Neural cell (in vitro differentiated cells): ENCODE data around the gene CA11. TPM values are rescaled to one million over a fixed set of nuclear protein-coding genes. Genes with fewer than 3 reads are reported as not detected.

ENCODE experiments used
- H2AFZ ChIP-seq: fragments of 200-600, 300-800 bp; sonication (generic), shearing (Covaris generic); 2 replicates; pipeline ENCODE4 v1.6.0; 2014; ENCODE audit warnings: low read depth, mild to moderate bottlenecking, antibody characterized with exemption, low read length, moderate library complexity
- H3F3A ChIP-seq: fragments of 200-600 bp; shearing (Covaris generic); 2 replicates; pipeline ENCODE4 v1.6.1; 2016; ENCODE audit warnings: mild to moderate bottlenecking, moderate library complexity, mixed read lengths, antibody characterized with exemption, low read length; ENCODE audit not compliant: insufficient read depth, poor library complexity, severe bottlenecking
- H3K27ac ChIP-seq: fragments of 200-600, 300-800 bp; sonication (generic), shearing (Covaris generic); 2 replicates; pipeline ENCODE4 v1.5.1; 2014; ENCODE audit warnings: mild to moderate bottlenecking, low read length, moderate library complexity
- H3K27me3 ChIP-seq: fragments of 300-800, 200-600 bp; sonication (generic), shearing (Covaris generic); 2 replicates; pipeline ENCODE4 v1.6.0; 2014; ENCODE audit warnings: mild to moderate bottlenecking, low read depth, low read length, moderate library complexity; ENCODE audit not compliant: insufficient read depth
- H3K36me3 ChIP-seq: fragments of 300-800, 200-600 bp; sonication (generic), shearing (Covaris generic); 2 replicates; pipeline ENCODE4 v1.5.1; 2014; ENCODE audit warnings: mild to moderate bottlenecking, antibody characterized with exemption, low read length, moderate library complexity; ENCODE audit not compliant: insufficient read depth
- H3K4me2 ChIP-seq: fragments of 300-800, 200-600 bp; sonication (generic), shearing (Covaris generic); 2 replicates; pipeline ENCODE4 v1.6.0; 2014; ENCODE audit warnings: mild to moderate bottlenecking, low read length
- H3K4me3 ChIP-seq: fragments of 300-800, 200-600 bp; sonication (generic), shearing (Covaris generic); 2 replicates; pipeline ENCODE4 v1.5.1; 2014; ENCODE audit warnings: mild to moderate bottlenecking, low read length, moderate library complexity
- H3K79me2 ChIP-seq: fragments of 200-600 bp; shearing (Covaris generic); replicated peaks from 2 replicates; pipeline ENCODE4 v1.6.0; 2014; ENCODE audit warnings: mild to moderate bottlenecking, low read length, moderate library complexity; ENCODE audit not compliant: insufficient read depth
- H3K9ac ChIP-seq: fragments of 300-800, 200-600 bp; sonication (generic), shearing (Covaris generic); 2 replicates; pipeline ENCODE4 v1.6.1; 2016; ENCODE audit warnings: mild to moderate bottlenecking, low read length, mixed read lengths
- H3K9me2 ChIP-seq: fragments of 200-600 bp; shearing (Covaris generic); 2 replicates; pipeline ENCODE4 v1.6.1; 2016; ENCODE audit warnings: mild to moderate bottlenecking, low read length, mixed read lengths; ENCODE audit not compliant: insufficient read depth
- H3K9me3 ChIP-seq: fragments of 200-600, 300-800 bp; sonication (generic), shearing (Covaris generic); 2 replicates; pipeline ENCODE4 v1.6.1; 2016; ENCODE audit warnings: mild to moderate bottlenecking, mixed run types, low read length, moderate library complexity, mixed read lengths
- H4K20me1 ChIP-seq: fragments of 200-600 bp; shearing (Covaris generic); 2 replicates; pipeline ENCODE4 v1.6.1; 2016; ENCODE audit warnings: mild to moderate bottlenecking, mixed run types; ENCODE audit not compliant: insufficient read depth
- CTCF ChIP-seq: fragments of 450-650 bp; IDR thresholded peaks from 2 replicates; pipeline ENCODE4 v1.5.1; 2014; ENCODE audit warnings: antibody characterized with exemption, mild to moderate bottlenecking, moderate library complexity; ENCODE audit not compliant: poor library complexity, severe bottlenecking
- EP300 ChIP-seq: fragments of 450-650 bp; conservative IDR thresholded peaks from 2 replicates; pipeline ENCODE4 v1.6.1; 2014; ENCODE audit warnings: antibody characterized with exemption, mild to moderate bottlenecking, moderate library complexity; ENCODE audit not compliant: poor library complexity, severe bottlenecking
- EZH2 ChIP-seq: fragments of 200-600, 300-800 bp; shearing (Covaris generic), sonication (generic); IDR thresholded peaks from 2 replicates; pipeline ENCODE4 v1.6.1; 2014; ENCODE audit warnings: antibody characterized with exemption, low read length, borderline replicate concordance, mild to moderate bottlenecking; ENCODE audit not compliant: insufficient read depth, poor library complexity, severe bottlenecking
- MXI1 ChIP-seq: fragments of 450-650 bp; conservative IDR thresholded peaks from 2 replicates; pipeline ENCODE4 v1.6.1; 2014; ENCODE audit warnings: antibody characterized with exemption, mild to moderate bottlenecking; ENCODE audit not compliant: poor library complexity, severe bottlenecking
- POLR2AphosphoS5 ChIP-seq: IDR thresholded peaks from 2 replicates; pipeline ENCODE4 v1.6.1; 2012
- RAD21 ChIP-seq: fragments of 450-650 bp; conservative IDR thresholded peaks from 2 replicates; pipeline ENCODE4 v1.6.1; 2014; ENCODE audit warnings: antibody characterized with exemption, mild to moderate bottlenecking, moderate library complexity
- SMC3 ChIP-seq: fragments of 450-650 bp; conservative IDR thresholded peaks from 2 replicates; pipeline ENCODE4 v1.6.1; 2014; ENCODE audit warnings: antibody characterized with exemption, mild to moderate bottlenecking, moderate library complexity; ENCODE audit not compliant: poor library complexity
- TAF1 ChIP-seq: IDR thresholded peaks from 2 replicates; pipeline ENCODE4 v1.6.1; 2012; ENCODE audit warnings: low read depth
- polyA plus RNA-seq: library from polyadenylated mRNA; depleted of rRNA; stranded (reverse); fragments of >200 nt; gene quantifications from 2 replicates; pipeline ENCODE4 v1.2.3, GENCODE V29; 2014
- TF ChIP-seq, protein P1 (sequence below): IDR thresholded peaks from 2 replicates; pipeline ENCODE4 v1.6.1; 2012; ENCODE audit warnings: borderline replicate concordance

Gene CA11
- polyA plus RNA-seq, 1 donor from 2014 or later: 108 TPM

DNA sequence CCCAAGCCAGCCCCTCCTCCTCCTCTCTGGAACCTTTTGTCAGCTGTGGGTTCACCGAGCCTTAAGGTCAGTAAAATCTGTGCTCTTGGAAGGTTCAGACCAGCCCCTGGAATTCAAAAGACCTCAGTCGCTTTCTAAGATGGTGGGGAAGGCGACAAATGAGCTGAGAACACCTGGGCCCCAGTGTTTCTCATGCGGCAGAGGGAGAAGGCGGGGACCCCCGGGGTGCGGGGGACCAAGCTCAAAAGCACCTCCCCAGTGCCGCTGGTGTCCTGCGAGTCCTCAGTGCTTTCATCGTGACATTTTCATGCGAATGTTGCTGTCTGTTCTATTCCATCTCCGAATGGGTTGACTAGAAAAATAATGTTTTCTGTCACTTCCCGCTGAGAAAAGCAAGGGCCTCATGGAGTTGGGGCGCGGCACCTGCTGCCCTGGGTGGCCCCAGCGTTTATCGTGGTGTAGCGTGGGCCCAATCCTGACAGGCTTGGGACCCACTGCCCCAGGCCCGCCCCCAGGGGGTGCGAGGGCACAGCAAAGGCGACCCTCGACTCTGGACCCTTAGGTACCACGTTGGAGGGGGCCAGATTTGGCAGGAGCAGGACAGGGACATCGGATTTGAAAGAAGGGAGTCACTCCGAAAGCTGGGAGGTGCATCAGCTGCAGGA lies 27.6 kb upstream of the CA11 start:
- no peak for TF ChIP-seq RAD21
- H3K27me3 ChIP-seq: no peaks in the 10 kb centered on the region

GRCh38 chr19:48672994-48673393 lies 27.0 kb upstream of the CA11 start, which contains the start of gene NTN5:
TSS of gene NTN5 (minus strand) at chr19:48673017. CDS start at chr19:48670986, 2,031 bp downstream.
- no peak within 1 kb of the TSS for H3K27ac ChIP-seq
- H3K9me3 ChIP-seq: no peaks in the 10 kb centered on the region
- H2AFZ ChIP-seq: no peak within 1 kb of the TSS
- no peak within 1 kb of the TSS for H3K4me2 ChIP-seq
- no peaks in the 10 kb centered on the region for H3K9me2 ChIP-seq
- no peaks in the 10 kb centered on the region for H4K20me1 ChIP-seq
- no peak within 1 kb of the TSS for H3K9ac ChIP-seq
- no peak within 1 kb of the TSS for H3K4me3 ChIP-seq
- TF ChIP-seq CTCF (no peak), RAD21 (no peak), POLR2AphosphoS5 (no peak), EZH2 (no peak), EP300 (no peak), TAF1 (no peak), MXI1 (no peak), SMC3 (no peak)
- TF ChIP-seq, protein P1, sequence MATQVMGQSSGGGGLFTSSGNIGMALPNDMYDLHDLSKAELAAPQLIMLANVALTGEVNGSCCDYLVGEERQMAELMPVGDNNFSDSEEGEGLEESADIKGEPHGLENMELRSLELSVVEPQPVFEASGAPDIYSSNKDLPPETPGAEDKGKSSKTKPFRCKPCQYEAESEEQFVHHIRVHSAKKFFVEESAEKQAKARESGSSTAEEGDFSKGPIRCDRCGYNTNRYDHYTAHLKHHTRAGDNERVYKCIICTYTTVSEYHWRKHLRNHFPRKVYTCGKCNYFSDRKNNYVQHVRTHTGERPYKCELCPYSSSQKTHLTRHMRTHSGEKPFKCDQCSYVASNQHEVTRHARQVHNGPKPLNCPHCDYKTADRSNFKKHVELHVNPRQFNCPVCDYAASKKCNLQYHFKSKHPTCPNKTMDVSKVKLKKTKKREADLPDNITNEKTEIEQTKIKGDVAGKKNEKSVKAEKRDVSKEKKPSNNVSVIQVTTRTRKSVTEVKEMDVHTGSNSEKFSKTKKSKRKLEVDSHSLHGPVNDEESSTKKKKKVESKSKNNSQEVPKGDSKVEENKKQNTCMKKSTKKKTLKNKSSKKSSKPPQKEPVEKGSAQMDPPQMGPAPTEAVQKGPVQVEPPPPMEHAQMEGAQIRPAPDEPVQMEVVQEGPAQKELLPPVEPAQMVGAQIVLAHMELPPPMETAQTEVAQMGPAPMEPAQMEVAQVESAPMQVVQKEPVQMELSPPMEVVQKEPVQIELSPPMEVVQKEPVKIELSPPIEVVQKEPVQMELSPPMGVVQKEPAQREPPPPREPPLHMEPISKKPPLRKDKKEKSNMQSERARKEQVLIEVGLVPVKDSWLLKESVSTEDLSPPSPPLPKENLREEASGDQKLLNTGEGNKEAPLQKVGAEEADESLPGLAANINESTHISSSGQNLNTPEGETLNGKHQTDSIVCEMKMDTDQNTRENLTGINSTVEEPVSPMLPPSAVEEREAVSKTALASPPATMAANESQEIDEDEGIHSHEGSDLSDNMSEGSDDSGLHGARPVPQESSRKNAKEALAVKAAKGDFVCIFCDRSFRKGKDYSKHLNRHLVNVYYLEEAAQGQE: no peak
- no peaks in the 10 kb centered on the region for H3K27me3 ChIP-seq
- H3K79me2 ChIP-seq: no peaks in the 10 kb centered on the region
- no peaks in the 10 kb centered on the region for H3K36me3 ChIP-seq
- no peaks in the 10 kb centered on the region for H3F3A ChIP-seq

More for the DNA sequence above, 27.6 kb upstream of the CA11 start:
- Histone ChIP-seq H3F3A (no peaks in the 10 kb centered on the region), H3K4me2 (no peak overlapping the region), H3K4me3 (no peak overlapping the region), H3K79me2 (no peaks in the 10 kb centered on the region), H4K20me1 (no peaks in the 10 kb centered on the region), H3K9me2 (no peaks in the 10 kb centered on the region), H3K9me3 (no peaks in the 10 kb centered on the region), H3K27ac (no peak overlapping the region), H3K9ac (no peak overlapping the region), H3K36me3 (no peaks in the 10 kb centered on the region), H2AFZ (no peak overlapping the region)
